AG20443 (cell line): ENCODE measurements around the gene PARD3.

Source experiments
- DNase-seq: peaks from one replicate; pipeline ENCODE4 v3.0.0; 2012; ENCODE audit warnings: low spot score, mixed read lengths

Gene PARD3

GRCh38 chr10:34340934-34341333 is 474.2 kb downstream of the PARD3 start:
- DNase-seq, result no peak

DNA sequence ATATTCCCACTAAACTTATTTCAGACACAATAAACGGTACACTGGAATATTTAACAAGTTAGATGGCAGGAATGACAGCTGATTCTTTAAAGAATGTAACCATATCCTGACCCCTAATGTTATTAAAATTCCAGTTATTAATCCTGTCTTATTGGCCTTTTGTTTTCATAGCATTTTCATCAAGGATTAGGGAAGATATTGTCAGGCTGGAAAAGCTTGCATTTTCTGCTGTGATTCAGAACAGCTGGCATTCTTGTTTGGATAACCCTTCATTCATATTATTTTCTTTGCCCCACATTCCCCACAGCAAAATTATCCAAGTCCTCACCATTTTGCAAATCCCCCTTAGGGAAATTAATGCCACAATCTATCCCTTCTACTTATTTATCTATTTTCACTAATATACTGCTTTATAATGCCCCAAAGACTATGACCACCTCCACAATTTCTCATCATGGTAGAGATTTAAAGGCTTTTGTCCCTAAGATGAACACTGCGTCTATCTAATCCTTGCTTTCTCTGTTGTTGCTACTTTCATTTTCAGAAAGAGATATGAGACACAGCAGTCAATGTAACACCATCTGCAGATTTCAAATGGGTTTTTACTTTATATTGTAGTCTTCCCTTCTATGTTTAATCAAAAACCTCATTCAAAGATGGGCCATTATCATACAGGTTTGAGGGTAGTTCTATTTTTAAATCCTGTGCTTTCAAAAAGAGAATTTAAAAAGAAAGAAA is 475.1 kb downstream of the PARD3 start:
- no peak for DNase-seq

GRCh38 chr10:34337917-34338316 is 477.2 kb downstream of the PARD3 start:
- DNase-seq, result no peak

DNA sequence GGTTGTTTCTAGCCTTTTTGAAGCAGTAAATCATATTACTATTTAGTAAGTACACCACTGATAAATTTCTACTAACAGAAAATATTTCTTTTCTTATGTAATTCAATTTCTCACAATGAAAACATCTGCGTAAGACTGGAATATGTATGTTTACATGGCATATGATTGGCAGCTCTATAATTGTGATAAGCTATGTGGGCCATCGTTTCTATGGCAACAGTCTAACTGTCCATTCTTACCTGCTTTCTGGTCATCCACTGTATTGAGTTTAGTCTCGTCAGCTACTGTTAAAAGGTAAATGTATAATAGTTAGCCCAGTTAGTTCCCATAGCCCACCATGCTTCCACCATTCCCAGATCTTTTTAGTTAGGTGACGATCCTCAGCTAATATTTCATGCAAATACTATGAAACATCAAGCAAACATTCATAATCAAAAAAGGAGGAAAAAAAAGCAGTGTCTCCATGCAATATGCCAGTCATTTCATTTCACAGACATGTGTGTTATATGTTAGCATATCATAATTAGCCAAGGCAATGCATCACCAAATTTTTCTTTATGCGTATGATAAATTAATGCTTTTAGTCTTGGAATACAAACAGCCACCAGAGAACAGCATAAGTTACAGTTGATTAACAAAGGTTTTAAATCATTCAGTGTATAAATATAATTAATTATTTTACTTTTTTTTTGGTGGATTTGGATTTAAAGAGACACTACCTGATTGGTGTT is 479.0 kb downstream of the PARD3 start:
- DNase-seq, result no peak

DNA sequence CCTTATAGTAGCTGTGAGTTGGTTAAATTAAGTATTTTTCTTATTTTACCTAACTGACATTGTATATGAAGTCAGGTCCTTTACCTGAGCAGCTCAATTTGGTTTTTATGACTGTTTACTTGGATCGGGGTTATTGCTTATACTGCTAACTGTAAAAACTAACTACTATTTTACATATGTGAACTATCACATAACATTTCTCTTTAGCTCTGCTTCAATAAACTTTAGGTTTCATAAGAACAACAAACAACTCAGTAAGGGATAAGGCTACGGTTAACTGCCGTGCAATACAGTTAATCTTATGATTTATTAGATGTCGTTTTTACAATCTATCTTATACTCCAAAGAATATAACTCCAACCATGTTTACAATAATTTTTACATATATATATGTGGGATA is 480.2 kb downstream of the PARD3 start:
- no peak for DNase-seq

DNA sequence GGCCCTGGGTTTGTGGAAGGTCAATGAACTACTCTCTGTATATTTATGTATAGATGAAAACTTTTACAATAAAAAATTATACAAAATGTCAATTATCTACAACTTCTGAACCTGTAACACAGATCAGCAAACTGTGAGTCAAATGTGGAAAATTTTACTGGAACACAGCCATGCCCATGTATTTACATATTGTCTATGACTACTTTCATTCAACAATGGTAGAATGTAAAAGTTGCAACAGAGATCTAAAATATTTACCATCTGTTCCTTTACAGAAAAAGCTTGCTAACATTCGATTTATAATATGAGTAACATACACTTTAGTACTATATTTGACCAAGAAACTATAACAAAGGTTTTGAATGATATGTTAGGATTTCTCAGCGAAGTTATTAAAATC is 481.6 kb downstream of the PARD3 start:
- DNase-seq, result no peak

- no peak for DNase-seq
Measured at GRCh38 chr10:34327184-34327583, 487.9 kb downstream of the PARD3 start.

GRCh38 chr10:34323192-34323591 is 491.9 kb downstream of the PARD3 start:
- DNase-seq, result peak; percentile 17

DNA sequence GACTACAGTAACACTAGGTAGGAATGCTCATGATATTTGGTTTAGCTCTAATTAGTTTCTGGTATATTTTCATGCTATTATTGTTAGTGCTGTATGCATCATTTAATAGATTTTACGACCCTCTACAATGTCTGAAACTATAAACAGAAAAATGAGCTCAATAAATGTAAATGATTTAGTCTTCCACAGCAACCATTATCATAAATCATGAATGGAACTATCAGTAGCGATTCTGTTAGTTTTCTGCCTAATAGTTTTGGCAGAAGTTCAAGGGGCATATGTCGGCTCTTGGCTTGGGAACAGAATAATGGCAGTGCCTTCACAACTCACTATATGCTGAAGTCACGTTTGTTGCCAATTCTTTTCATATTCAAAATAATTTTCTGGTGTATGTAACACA is 494.8 kb downstream of the PARD3 start:
- no peak for DNase-seq

DNA sequence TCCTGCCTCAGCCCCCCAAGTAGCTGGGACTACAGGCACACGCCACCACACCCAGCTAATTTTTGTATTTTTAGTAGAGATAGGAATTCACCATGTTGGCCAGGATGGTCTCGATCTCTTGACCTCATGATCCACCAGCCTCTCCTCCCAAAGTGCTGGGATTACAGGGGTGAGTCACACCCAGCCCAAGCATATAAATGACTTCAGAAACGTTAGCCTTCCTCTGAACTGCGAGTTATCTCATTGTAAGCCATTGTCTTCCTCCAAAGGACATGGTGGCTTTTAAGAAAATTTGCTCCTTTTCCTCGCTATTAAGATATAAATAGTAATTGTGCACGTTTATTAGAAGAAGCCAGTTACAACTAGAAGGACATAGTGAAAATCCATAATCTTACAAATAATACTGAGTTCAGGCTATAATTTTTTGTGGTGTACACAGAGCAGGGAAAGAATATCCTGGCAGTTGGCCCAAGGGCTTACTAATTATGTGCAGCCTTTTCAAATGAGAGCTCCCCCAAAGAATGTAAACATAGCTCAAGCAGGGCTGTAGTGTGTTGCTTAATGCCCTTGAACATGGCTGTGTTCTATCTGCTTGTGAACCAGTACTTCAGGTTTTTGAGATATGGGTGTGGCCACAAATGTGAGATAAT is 495.8 kb downstream of the PARD3 start:
- peak; percentile 75 for DNase-seq

GRCh38 chr10:34316154-34316553 is 498.9 kb downstream of the PARD3 start:
- no peak for DNase-seq

GRCh38 chr10:34314457-34314856 is 500.6 kb downstream of the PARD3 start:
- DNase-seq, result no peak

- no peak for DNase-seq
Measured at GRCh38 chr10:34313888-34314287, 501.2 kb downstream of the PARD3 start.

GRCh38 chr10:34313353-34313752 is 501.7 kb downstream of the PARD3 start:
- DNase-seq, result no peak

GRCh38 chr10:34311679-34312078 is 503.4 kb downstream of the PARD3 start:
- DNase-seq, result no peak

GRCh38 chr10:34310234-34310633 is 504.9 kb downstream of the PARD3 start:
- no peak for DNase-seq

DNA sequence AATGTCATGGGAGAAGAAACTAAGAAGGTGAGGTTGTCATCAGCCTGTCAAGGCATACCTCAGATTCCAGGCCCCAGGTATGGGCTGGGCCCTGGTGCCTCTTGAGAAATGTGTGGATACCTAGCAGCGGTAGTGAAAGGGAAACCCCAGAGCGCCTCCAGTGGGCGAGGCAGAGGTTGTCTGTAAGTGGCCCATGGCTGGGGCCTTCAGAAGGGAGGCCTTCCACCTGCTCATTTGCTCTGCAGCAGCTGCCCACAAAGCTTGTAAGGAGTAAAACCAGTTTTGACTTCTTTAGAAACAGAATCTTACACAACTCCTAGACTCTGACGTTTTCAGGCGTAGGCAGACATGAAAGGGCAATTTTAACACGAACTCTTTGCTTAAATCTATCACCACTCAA is 509.9 kb downstream of the PARD3 start:
- DNase-seq, result no peak

DNA sequence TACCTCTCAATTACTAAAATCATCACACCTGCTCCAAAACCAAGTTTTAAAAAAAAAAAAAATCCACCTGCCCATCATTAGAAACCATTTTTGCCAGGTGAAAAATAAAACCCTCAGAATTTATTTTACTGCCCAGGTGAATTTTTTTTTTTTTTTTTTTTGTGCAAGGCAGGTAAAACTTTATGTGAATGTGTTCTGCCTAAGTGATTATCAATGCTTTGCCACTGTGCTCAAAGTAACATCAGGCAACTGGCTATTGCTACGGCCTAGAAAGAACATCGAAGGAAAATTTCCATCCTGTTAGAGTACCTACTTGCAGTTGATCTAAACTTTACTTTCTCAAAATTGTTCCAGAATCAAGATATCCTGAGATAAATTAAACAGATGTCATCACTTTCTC is 512.1 kb downstream of the PARD3 start:
- no peak for DNase-seq

DNA sequence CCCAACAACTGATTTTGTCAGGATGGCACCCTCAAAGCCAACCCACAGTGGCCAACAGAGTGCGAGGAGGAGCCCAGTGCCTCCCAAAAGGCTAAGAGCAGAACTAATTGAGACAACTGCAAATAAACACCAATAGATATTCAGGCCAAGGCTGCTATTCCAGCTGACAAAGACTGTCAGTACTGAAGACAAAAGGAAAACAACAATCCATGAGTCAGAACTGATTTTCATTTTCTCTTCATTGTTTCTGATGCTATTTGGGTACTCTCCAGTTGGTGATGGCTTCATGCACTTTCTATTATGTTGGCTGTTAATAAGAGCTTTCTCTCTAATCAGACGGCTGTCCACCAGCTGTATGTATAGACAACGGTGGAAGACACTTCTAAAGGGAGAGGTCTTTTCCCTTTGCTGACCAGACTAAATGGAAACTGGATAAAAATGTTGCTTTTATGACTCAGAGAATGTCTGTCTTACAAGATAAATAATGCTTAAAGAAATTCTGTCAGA is 515.9 kb downstream of the PARD3 start:
- DNase-seq, result peak; percentile 22

GRCh38 chr10:34298346-34298818 is 516.7 kb downstream of the PARD3 start:
- DNase-seq, result no peak

GRCh38 chr10:34297541-34298345 is 517.4 kb downstream of the PARD3 start:
- DNase-seq, result no peak

DNA sequence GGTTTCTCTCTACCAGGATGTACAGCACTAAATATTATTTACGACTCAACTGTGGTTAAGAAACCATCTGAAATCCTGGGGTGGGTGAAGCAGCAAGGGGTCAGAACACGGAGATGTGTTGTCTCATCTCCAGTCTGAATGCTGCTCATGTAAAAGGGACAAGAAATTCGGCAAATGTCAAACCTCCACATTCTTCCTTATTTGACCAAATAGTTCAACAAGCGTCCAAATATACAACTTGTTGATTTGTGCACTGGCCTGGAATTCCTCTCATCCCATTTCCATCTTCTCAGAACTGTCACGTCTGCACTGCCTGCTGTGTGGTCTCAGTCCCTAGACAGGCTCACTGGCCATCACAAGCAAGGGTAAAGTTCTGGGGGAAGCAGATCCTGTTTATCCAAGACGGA is 520.0 kb downstream of the PARD3 start:
- DNase-seq, result no peak
